ENCODE data around the gene KCTD16.

GRCh38 chr5:144427866-144428265 lies 257.2 kb downstream of the KCTD16 start:
- no peak for TF ChIP-seq CTCF (conservative IDR thresholded peaks at IDR 0.05; ENCODE audit: low read length)
- TF ChIP-seq EZH2phosphoT487 (IDR thresholded peaks at IDR 0.05; ENCODE audit: borderline replicate concordance, low read depth, low read length) = no peak

Measured in OCI-LY7 (cell line).